H9 (cell line): Measurements from ENCODE around the gene AMDHD2. TPM values are rescaled to one million over a fixed set of nuclear protein-coding genes. Genes with fewer than 3 reads are reported as not detected.

Source experiments
- DNase-seq: peaks from one replicate; pipeline ENCODE4 v3.0.0-alpha.2; 2017
- H2AFZ ChIP-seq: one replicate; pipeline ENCODE4 v1.6.1; 2013; ENCODE audit warnings: mild to moderate bottlenecking, low read length, control low read depth, moderate library complexity
- H2AK5ac ChIP-seq: 2 replicates; pipeline ENCODE4 v1.6.1; 2013; ENCODE audit warnings: low read length, control low read depth, mixed read lengths; ENCODE audit not compliant: insufficient read length
- H2BK120ac ChIP-seq: one replicate; pipeline ENCODE4 v1.6.1; 2013; ENCODE audit warnings: low read depth, mild to moderate bottlenecking, low read length, control low read depth, inconsistent platforms; ENCODE audit not compliant: poor library complexity, severe bottlenecking
- H2BK12ac ChIP-seq: 2 replicates; pipeline ENCODE4 v1.6.1; 2013; ENCODE audit warnings: low read length, control low read depth, mixed read lengths, low read depth; ENCODE audit not compliant: insufficient read length
- H2BK15ac ChIP-seq: 2 replicates; pipeline ENCODE4 v1.6.1; 2013; ENCODE audit warnings: low read depth, low read length, control low read depth
- H2BK20ac ChIP-seq: one replicate; pipeline ENCODE4 v1.6.1; 2013; ENCODE audit warnings: low read depth, mild to moderate bottlenecking, low read length, control low read depth, inconsistent platforms; ENCODE audit not compliant: poor library complexity, severe bottlenecking
- H2BK5ac ChIP-seq: 2 replicates; pipeline ENCODE4 v1.6.1; 2013; ENCODE audit warnings: low read length, control low read depth, mixed read lengths; ENCODE audit not compliant: insufficient read length
- H3K14ac ChIP-seq: 2 replicates; pipeline ENCODE4 v1.6.1; 2013; ENCODE audit warnings: low read length, control low read depth; ENCODE audit not compliant: insufficient read depth
- H3K18ac ChIP-seq: 2 replicates; pipeline ENCODE4 v1.6.1; 2013; ENCODE audit warnings: low read depth, mild to moderate bottlenecking, mixed read lengths, low read length, control low read depth; ENCODE audit not compliant: insufficient read length
- H3K23ac ChIP-seq: 2 replicates; pipeline ENCODE4 v1.6.1; 2013; ENCODE audit warnings: low read length, control low read depth, mixed read lengths, low read depth; ENCODE audit not compliant: insufficient read length
- H3K23me2 ChIP-seq: 2 replicates; pipeline ENCODE4 v1.6.1; 2013; ENCODE audit warnings: low read depth, mild to moderate bottlenecking, mixed read lengths, low read length, control low read depth; ENCODE audit not compliant: insufficient read length, poor library complexity, severe bottlenecking
- H3K27ac ChIP-seq: 2 replicates; pipeline ENCODE4 v1.5.1; 2013; ENCODE audit warnings: low read length, control low read depth, mixed read lengths, low read depth; ENCODE audit not compliant: insufficient read length
- H3K27me3 ChIP-seq: 2 replicates; pipeline ENCODE4 v1.6.1; 2013; ENCODE audit warnings: low read length, control low read depth, inconsistent platforms; ENCODE audit not compliant: insufficient read depth
- H3K4ac ChIP-seq: 2 replicates; pipeline ENCODE4 v1.6.1; 2013; ENCODE audit warnings: low read depth, mild to moderate bottlenecking, control low read depth, inconsistent platforms, low read length, moderate library complexity
- H3K4me1 ChIP-seq: 2 replicates; pipeline ENCODE4 v1.6.1; 2013; ENCODE audit warnings: low read length, control low read depth, inconsistent platforms; ENCODE audit not compliant: insufficient read depth
- H3K4me2 ChIP-seq: 2 replicates; pipeline ENCODE4 v1.6.1; 2013; ENCODE audit warnings: low read length, control low read depth, mixed read lengths; ENCODE audit not compliant: insufficient read length, insufficient read depth
- H3K56ac ChIP-seq: 2 replicates; pipeline ENCODE4 v1.6.1; 2013; ENCODE audit warnings: low read depth, mild to moderate bottlenecking, mixed read lengths, low read length, control low read depth; ENCODE audit not compliant: insufficient read length
- H3K79me1 ChIP-seq: 2 replicates; pipeline ENCODE4 v1.6.1; 2013; ENCODE audit warnings: low read depth, mild to moderate bottlenecking, moderate library complexity, low read length, control low read depth, inconsistent platforms; ENCODE audit not compliant: insufficient read depth, poor library complexity, severe bottlenecking
- H3K79me2 ChIP-seq: 2 replicates; pipeline ENCODE4 v1.6.1; 2013; ENCODE audit warnings: low read length, control low read depth, inconsistent platforms; ENCODE audit not compliant: insufficient read depth
- H3K9ac ChIP-seq: 2 replicates; pipeline ENCODE4 v1.6.1; 2013; ENCODE audit warnings: low read length, control low read depth, mixed read lengths; ENCODE audit not compliant: insufficient read length; ENCODE audit errors: extremely low read depth
- H3K9me3 ChIP-seq: one replicate; pipeline ENCODE4 v1.6.1; 2013; ENCODE audit warnings: low read depth, low read length, inconsistent platforms; ENCODE audit not compliant: control insufficient read depth
- H3T11ph ChIP-seq: one replicate; pipeline ENCODE4 v1.6.1; 2013; ENCODE audit warnings: mild to moderate bottlenecking, low read length, control low read depth, inconsistent platforms
- H4K20me1 ChIP-seq: one replicate; pipeline ENCODE4 v1.6.1; 2013; ENCODE audit not compliant: control insufficient read depth, insufficient read length, insufficient read depth
- H4K5ac ChIP-seq: 2 replicates; pipeline ENCODE4 v1.6.1; 2013; ENCODE audit warnings: low read depth, mild to moderate bottlenecking, mixed read lengths, low read length, control low read depth; ENCODE audit not compliant: insufficient read length
- H4K8ac ChIP-seq: replicated peaks from 2 replicates; pipeline ENCODE4 v1.6.1; 2013; ENCODE audit warnings: low read length, control low read depth, mixed read lengths, low read depth; ENCODE audit not compliant: insufficient read length
- H4K91ac ChIP-seq: 2 replicates; pipeline ENCODE4 v1.6.1; 2013; ENCODE audit warnings: low read depth, mild to moderate bottlenecking, moderate library complexity, mixed read lengths, low read length, control low read depth; ENCODE audit not compliant: insufficient read length
- H3K27ac Mint-ChIP-seq, 3 experiments: 2 replicates in 2 of 3; 3 replicates in 1 of 3; pipeline ENCODE4 v1.8.0; 2020 to 2021; ENCODE audit warnings: mixed read lengths in 3 of 3, mild to moderate bottlenecking in 1 of 3, moderate library complexity in 1 of 3
- H3K27me3 Mint-ChIP-seq: 2 replicates; pipeline ENCODE4 v1.8.0; 2021; ENCODE audit warnings: low read depth, mild to moderate bottlenecking, moderate library complexity, mixed read lengths
- H3K36me3 Mint-ChIP-seq, 3 experiments: 2 replicates in 2 of 3; 3 replicates in 1 of 3; pipeline ENCODE4 v1.8.0; 2020 to 2021; ENCODE audit warnings: low read depth in 3 of 3, mixed read lengths in 3 of 3; ENCODE audit not compliant: insufficient read depth in 1 of 3
- H3K4me1 Mint-ChIP-seq, 2 experiments: 2 replicates each; pipeline ENCODE4 v1.8.0; 2020; ENCODE audit warnings: mixed read lengths in 2 of 2
- H3K4me3 Mint-ChIP-seq, 2 experiments: 2 replicates in 1 of 2; 3 replicates in 1 of 2; pipeline ENCODE4 v1.8.0; 2020 to 2021; ENCODE audit warnings: mild to moderate bottlenecking in 2 of 2, mixed read lengths in 2 of 2, moderate library complexity in 1 of 2
- H3K9me3 Mint-ChIP-seq, 2 experiments: 2 replicates in 1 of 2; 3 replicates in 1 of 2; pipeline ENCODE4 v1.8.0; 2020; ENCODE audit warnings: mild to moderate bottlenecking in 2 of 2, mixed read lengths in 2 of 2, moderate library complexity in 1 of 2
- CTCF ChIP-seq: fragments of 200-600 bp; sonication (generic); conservative IDR thresholded peaks from 3 replicates; pipeline ENCODE4 v1.8.0; 2021; ENCODE audit warnings: antibody characterized with exemption, mild to moderate bottlenecking
- WGBS: extraction: QIAGEN DNeasy Blood & Tissue Kit; methylation state at CpG from one replicate; pipeline ENCODE4 v1.1.7; 2013; ENCODE audit warnings: missing lambda C conversion rate, low lambda C conversion rate, mixed read lengths; ENCODE audit not compliant: insufficient read length; ENCODE audit errors: extremely low coverage; 5-methylcytosine and 5-hydroxymethylcytosine counted together
- total RNA-seq: library from RNA; stranded (reverse); gene quantifications from 2 replicates; pipeline ENCODE4 v1.2.1, GENCODE V29; 2021

Gene AMDHD2
- total RNA-seq, 1 experiment from 2014 or later = 61.5 TPM

GRCh38 chr16:2481676-2482075 is 38.5 kb upstream of the AMDHD2 start:
- H3K4me1 Mint-ChIP-seq = peaks cover 4 to 7% of the 10 kb centered on the region in 2 experiments; a peak in 2 of 4 replicates
- no peak overlapping the region for H2BK5ac ChIP-seq
- H3K9me3 ChIP-seq = no peaks in the 10 kb centered on the region
- H2BK12ac ChIP-seq = no peak overlapping the region
- H4K5ac ChIP-seq = no peak overlapping the region
- no peak overlapping the region for H3K14ac ChIP-seq
- H3K27me3 ChIP-seq = no peaks in the 10 kb centered on the region
- no peaks in the 10 kb centered on the region; the same call in 1 of the 2 replicates for H3K79me2 ChIP-seq
- H3K4me2 ChIP-seq = no peak overlapping the region
- no peak overlapping the region for H2BK20ac ChIP-seq
- no peaks in the 10 kb centered on the region for H3K23me2 ChIP-seq
- no peaks in the 10 kb centered on the region; a peak in 1 of 7 replicates for H3K36me3 Mint-ChIP-seq
- H3K9me3 Mint-ChIP-seq = no peaks in the 10 kb centered on the region
- DNase-seq = no peak
- no peak overlapping the region for H4K91ac ChIP-seq
- no peak overlapping the region for H2AFZ ChIP-seq
- no peak overlapping the region for H4K8ac ChIP-seq
- peak overlapping the region in 1 of 3 experiments; percentile 91; a peak in 1 of 7 replicates for H3K27ac Mint-ChIP-seq
- no peak overlapping the region for H2AK5ac ChIP-seq
- H3K4me3 Mint-ChIP-seq = no peak overlapping the region
- peaks cover 4% of the 10 kb centered on the region for H4K20me1 ChIP-seq
- no CpG with 5 or more reads among the region's 7 CpGs for WGBS
- H3K9ac ChIP-seq = no peak overlapping the region
- peaks cover 7% of the 10 kb centered on the region for H3K27me3 Mint-ChIP-seq
- no peaks in the 10 kb centered on the region for H3K79me1 ChIP-seq
- H3K23ac ChIP-seq = no peak overlapping the region
- no peak overlapping the region for H3K18ac ChIP-seq
- no peak overlapping the region for H2BK120ac ChIP-seq
- H3T11ph ChIP-seq = no peak overlapping the region
- H3K27ac ChIP-seq = no peak overlapping the region
- no peak overlapping the region for H2BK15ac ChIP-seq
- no peak overlapping the region for H3K4ac ChIP-seq
- no peaks in the 10 kb centered on the region for H3K4me1 ChIP-seq
- no peak overlapping the region for H3K56ac ChIP-seq
- TF ChIP-seq CTCF = no peak
